Thyroid gland (tissue), 4 donors: ENCODE data around the gene SAMD11. TPM values are rescaled to one million over a fixed set of nuclear protein-coding genes. Genes with fewer than 3 reads are reported as not detected.
"Not testable (repeated sequence)": the region's sequence is repeated elsewhere in the genome, so short reads cannot be mapped to it uniquely, and the experiment has no call there.

Source experiments
- DNase-seq, 2 donors: peaks; one replicate each; pipeline ENCODE4 v3.0.0-alpha.2; 2019
- H3K27ac ChIP-seq, 3 donors: fragments of 200-600 bp; sonication (generic); 1 replicate in 2 of 3; 2 replicates in 1 of 3; pipeline ENCODE4 v1.5.1; 2016 to 2019; ENCODE audit warnings: mild to moderate bottlenecking in 1 of 3, moderate library complexity in 1 of 3
- H3K27me3 ChIP-seq: fragments of 200-600 bp; sonication (generic); one replicate; pipeline ENCODE4 v1.5.1; 2019
- H3K36me3 ChIP-seq, 2 donors: fragments of 200-600 bp; sonication (generic); one replicate each; pipeline ENCODE4 v1.5.1; 2016 to 2019
- H3K4me1 ChIP-seq, 2 donors: fragments of 200-600 bp; sonication (generic); one replicate each; pipeline ENCODE4 v1.5.1; 2017 to 2019
- H3K4me3 ChIP-seq, 3 donors: fragments of 200-600 bp; sonication (generic); replicated peaks in 1 of 3; 1 replicate in 2 of 3; 2 replicates in 1 of 3; pipeline ENCODE4 v1.5.1; 2016; ENCODE audit warnings: mild to moderate bottlenecking in 1 of 3
- H3K9me3 ChIP-seq: fragments of 200-600 bp; sonication (generic); one replicate; pipeline ENCODE4 v1.5.1; 2017
- POLR2A ChIP-seq, 2 donors: fragments of 450-650 bp; IDR thresholded peaks; one replicate each; pipeline ENCODE4 v1.6.1; 2017; ENCODE audit warnings: antibody characterized with exemption in 2 of 2, mild to moderate bottlenecking in 2 of 2, moderate library complexity in 1 of 2
- WGBS, 2 donors: methylation state at CpG; one replicate each; pipeline ENCODE4 v1.1.5; 2017; 5-methylcytosine and 5-hydroxymethylcytosine counted together
- intact Hi-C: fragments of 100-400 bp; cut with DNase I; formaldehyde crosslinking; loops from one replicate; pipeline ENCODE4 v1.15.1; 2023
- total RNA-seq, 4 donors: library from RNA; depleted of rRNA; stranded (reverse); fragments of >200 nt; gene quantifications; one replicate each; pipeline ENCODE4 v1.2.3, GENCODE V29; 2016
- TF ChIP-seq, protein P1 (sequence below), 6 experiments: fragments of 200-600 bp in 3 of 6; fragments of 450-650 bp in 3 of 6; sonication (generic) in 3 of 6; IDR thresholded peaks; one replicate each; pipeline ENCODE4 v1.5.1; 2016 to 2019; ENCODE audit warnings: antibody characterized with exemption in 6 of 6, mild to moderate bottlenecking in 2 of 6, inconsistent platforms in 1 of 6, moderate library complexity in 1 of 6

SAMD11 gene
- total RNA-seq, 4 donors from 2014 or later, result 4.1 to 11.2 (median 6.3) TPM

GRCh38 chr1:982765-983436, 59.2 kb downstream of the SAMD11 start:
- no peak for TF ChIP-seq POLR2A (IDR thresholded peaks at IDR 0.05)
- TF ChIP-seq, protein P1, sequence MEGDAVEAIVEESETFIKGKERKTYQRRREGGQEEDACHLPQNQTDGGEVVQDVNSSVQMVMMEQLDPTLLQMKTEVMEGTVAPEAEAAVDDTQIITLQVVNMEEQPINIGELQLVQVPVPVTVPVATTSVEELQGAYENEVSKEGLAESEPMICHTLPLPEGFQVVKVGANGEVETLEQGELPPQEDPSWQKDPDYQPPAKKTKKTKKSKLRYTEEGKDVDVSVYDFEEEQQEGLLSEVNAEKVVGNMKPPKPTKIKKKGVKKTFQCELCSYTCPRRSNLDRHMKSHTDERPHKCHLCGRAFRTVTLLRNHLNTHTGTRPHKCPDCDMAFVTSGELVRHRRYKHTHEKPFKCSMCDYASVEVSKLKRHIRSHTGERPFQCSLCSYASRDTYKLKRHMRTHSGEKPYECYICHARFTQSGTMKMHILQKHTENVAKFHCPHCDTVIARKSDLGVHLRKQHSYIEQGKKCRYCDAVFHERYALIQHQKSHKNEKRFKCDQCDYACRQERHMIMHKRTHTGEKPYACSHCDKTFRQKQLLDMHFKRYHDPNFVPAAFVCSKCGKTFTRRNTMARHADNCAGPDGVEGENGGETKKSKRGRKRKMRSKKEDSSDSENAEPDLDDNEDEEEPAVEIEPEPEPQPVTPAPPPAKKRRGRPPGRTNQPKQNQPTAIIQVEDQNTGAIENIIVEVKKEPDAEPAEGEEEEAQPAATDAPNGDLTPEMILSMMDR (IDR thresholded peaks at IDR 0.05), result no peak
- Histone ChIP-seq H3K4me1 (no peaks in the 10 kb centered on the region), H3K27ac (no peak overlapping the region), H3K9me3 (no peaks in the 10 kb centered on the region), H3K36me3 (no peaks in the 10 kb centered on the region), H3K4me3 (no peak overlapping the region), H3K27me3 (no peaks in the 10 kb centered on the region)
- intact Hi-C loops, result loop anchor here (2.0 kb wide), 1 partner anchor 84 kb away; no protein-coding TSS in a partner anchor
- no peak for DNase-seq
- WGBS, 2 donors, result 78 to 83% methylated on average over 24 to 43 of the region's 43 CpGs

GRCh38 chr1:983798-984475, 60.2 kb downstream of the SAMD11 start:
- no peak overlapping the region for H3K4me3 ChIP-seq
- no peak overlapping the region for H3K27ac ChIP-seq
- 22 to 40% methylated on average over 9 to 22 of the region's 29 CpGs for WGBS, 2 donors
- H3K4me1 ChIP-seq, result no peaks in the 10 kb centered on the region
- DNase-seq, result peak; percentile 40
- intact Hi-C loops, result loop anchor here (2.0 kb wide), 1 partner anchor 83 kb away; no protein-coding TSS in a partner anchor
- H3K9me3 ChIP-seq, result no peaks in the 10 kb centered on the region
- no peaks in the 10 kb centered on the region for H3K27me3 ChIP-seq
- TF ChIP-seq POLR2A (IDR thresholded peaks at IDR 0.05), result no peak
- TF ChIP-seq, protein P1 (IDR thresholded peaks at IDR 0.05), result peak; percentile 50 to 98 (median 64)
- no peaks in the 10 kb centered on the region for H3K36me3 ChIP-seq

DNA sequence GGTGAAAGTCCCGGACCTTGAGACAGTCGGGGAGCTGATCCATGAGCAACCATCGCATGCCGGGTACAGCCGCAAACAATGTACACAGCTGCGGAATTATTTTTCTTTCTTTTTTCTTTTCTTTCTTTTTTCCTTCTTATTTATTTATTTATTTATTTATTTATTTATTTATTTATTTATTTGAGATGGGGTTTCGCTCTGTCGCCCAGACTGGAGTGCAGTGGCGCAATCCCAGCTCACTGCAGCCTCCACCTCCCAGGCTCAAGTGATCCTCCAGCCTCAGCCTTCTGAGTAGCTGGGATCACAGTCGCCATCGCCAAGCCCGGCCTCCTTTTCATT, 60.7 kb downstream of the SAMD11 start:
- DNase-seq, result no peak
- intact Hi-C loops, result no loop called here
- WGBS, 2 donors, result 53 to 56% methylated on average over 12 of the region's 12 CpGs
- TF ChIP-seq POLR2A (IDR thresholded peaks at IDR 0.05), result no peak
- TF ChIP-seq, protein P1 (IDR thresholded peaks at IDR 0.05), result peak in 1 of 6 experiments; percentile 11
- no peaks in the 10 kb centered on the region for H3K9me3 ChIP-seq
- H3K36me3 ChIP-seq, result no peaks in the 10 kb centered on the region
- no peaks in the 10 kb centered on the region for H3K27me3 ChIP-seq
- no peaks in the 10 kb centered on the region for H3K4me1 ChIP-seq
- no peak overlapping the region for H3K4me3 ChIP-seq
- no peak overlapping the region for H3K27ac ChIP-seq

GRCh38 chr1:985126-985525, 61.4 kb downstream of the SAMD11 start:
- intact Hi-C loops, result no loop called here
- no peaks in the 10 kb centered on the region for H3K36me3 ChIP-seq
- H3K27ac ChIP-seq, result no peak overlapping the region
- no peak for DNase-seq
- H3K27me3 ChIP-seq, result no peaks in the 10 kb centered on the region
- no peaks in the 10 kb centered on the region for H3K9me3 ChIP-seq
- no peak for TF ChIP-seq POLR2A (IDR thresholded peaks at IDR 0.05)
- TF ChIP-seq, protein P1 (IDR thresholded peaks at IDR 0.05), result no peak
- no peaks in the 10 kb centered on the region for H3K4me1 ChIP-seq
- no peak overlapping the region for H3K4me3 ChIP-seq
- 79 to 82% methylated on average over 13 of the region's 13 CpGs for WGBS, 2 donors

- WGBS, 2 donors, result 87 to 88% methylated on average over 5 of the region's 5 CpGs
These were observed 64.3 kb downstream of the SAMD11 start for GRCh38 chr1:988061-988460.

GRCh38 chr1:991275-991674, 67.6 kb downstream of the SAMD11 start:
- WGBS, 2 donors, result 90 to 92% methylated on average over 6 of the region's 6 CpGs

More at GRCh38 chr1:988061-988460, 64.3 kb downstream of the SAMD11 start:
- H3K9me3 ChIP-seq, H3K27me3 ChIP-seq, H3K4me3 ChIP-seq, H3K27ac ChIP-seq, H3K36me3 ChIP-seq, H3K4me1 ChIP-seq, DNase-seq, intact Hi-C loops: not testable (repeated sequence)

More at GRCh38 chr1:991275-991674, 67.6 kb downstream of the SAMD11 start:
- DNase-seq, H3K4me1 ChIP-seq, H3K36me3 ChIP-seq, H3K9me3 ChIP-seq, H3K27me3 ChIP-seq, H3K4me3 ChIP-seq, H3K27ac ChIP-seq, intact Hi-C loops: not testable (repeated sequence)
